HG03558 (cell line): ENCODE data around the gene TRIP6.
"Not testable (repeated sequence)": the region's sequence is repeated elsewhere in the genome, so short reads cannot be mapped to it uniquely, and the experiment has no call there.

Source experiments
- ATAC-seq: cut with Tn5 transposase; IDR thresholded peaks from one replicate; pipeline ENCODE4 v1.9.1; 2021; ENCODE audit warnings: moderate number of reproducible peaks; ENCODE audit not compliant: unreplicated experiment; ENCODE audit errors: extremely low read depth

Gene TRIP6

GRCh38 chr7:100902638-100903037 is 35.5 kb downstream of the TRIP6 start:
- no peak for ATAC-seq

GRCh38 chr7:100908512-100908911 is 41.3 kb downstream of the TRIP6 start:
- ATAC-seq, result no peak

DNA sequence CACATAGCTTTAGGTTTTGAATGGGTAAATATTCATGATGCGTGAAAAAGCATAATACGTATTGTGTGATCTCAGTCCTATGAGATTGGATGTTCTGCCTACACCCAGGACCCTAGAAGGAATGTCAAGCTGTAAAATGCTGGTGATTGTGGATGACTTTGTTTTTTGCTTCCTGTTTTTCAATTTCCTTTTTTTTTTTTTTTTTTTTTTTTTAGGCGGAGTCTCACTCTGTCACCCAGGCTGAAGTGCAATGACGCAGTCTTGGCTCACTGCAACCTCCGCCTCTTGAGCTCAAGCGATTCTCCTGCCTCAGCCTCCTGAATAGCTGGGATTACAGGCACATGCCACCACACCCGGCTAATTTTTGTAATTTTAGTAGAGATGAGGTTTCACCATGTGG is 43.3 kb downstream of the TRIP6 start:
- not testable (repeated sequence) for ATAC-seq

GRCh38 chr7:100911484-100911883 is 44.3 kb downstream of the TRIP6 start:
- no peak for ATAC-seq

GRCh38 chr7:100914208-100914878 is 47.2 kb downstream of the TRIP6 start:
- ATAC-seq, result no peak

- no peak for ATAC-seq
These were observed 47.8 kb downstream of the TRIP6 start for GRCh38 chr7:100914879-100915447.

- not testable (repeated sequence) for ATAC-seq
These were observed 52.1 kb downstream of the TRIP6 start for GRCh38 chr7:100919335-100919734.

GRCh38 chr7:100919779-100920437 is 52.7 kb downstream of the TRIP6 start:
- ATAC-seq, result not testable (repeated sequence)

GRCh38 chr7:100921039-100921438 is 53.9 kb downstream of the TRIP6 start:
- no peak for ATAC-seq
